A549 (cell line): ENCODE measurements around the gene APC. TPM values are rescaled to one million over a fixed set of nuclear protein-coding genes. Genes with fewer than 3 reads are reported as not detected.

Experiments used
- ATAC-seq, 2 experiments: fragments of 200-7000 bp in 1 of 2; fragments of >200 bp in 1 of 2; cut with Nextera tagmentation in 1 of 2; cut with Tn5 transposase in 1 of 2; 3 replicates each; pipeline versions ENCODE4 v1.8.0 to v1.9.1; 2018 to 2020; ENCODE audit warnings: mild to moderate bottlenecking in 1 of 2, moderate library complexity in 1 of 2
- CTCF ChIA-PET: fragments of 300-600 bp; sonication (Branson Sonifier 250); formaldehyde crosslinking; extraction: SDS; loops from one replicate; lab custom pipeline; 2021; ENCODE audit warnings: antibody characterized with exemption, inconsistent platforms; lab: Yijun Ruan, JAX
- POLR2A ChIA-PET: fragments of 350-600 bp; formaldehyde crosslinking; extraction: SDS; loops from one replicate; lab custom pipeline; 2021; ENCODE audit warnings: antibody characterized with exemption, inconsistent platforms; lab: Yijun Ruan, JAX
- DNase-seq, 2 experiments: peaks; one replicate each; pipeline versions ENCODE4 v3.0.0 to v3.0.0-alpha.2; 2011 to 2016; ENCODE audit warnings: low read depth in 1 of 2, low spot score in 1 of 2
- FAIRE-seq: peaks from 2 replicates; lab custom pipeline; 2011; peaks lifted over from hg19 to GRCh38; lab: Jason Lieb, UNC
- H3K27ac ChIP-seq, 2 experiments: fragments of >200 bp; sonication (Bioruptor Twin); formaldehyde crosslinking; 3 replicates each; pipeline ENCODE4 v1.5.1; 2016 to 2017
- H3K4me1 ChIP-seq: fragments of >200 bp; sonication (Bioruptor Twin); formaldehyde crosslinking; 3 replicates; pipeline ENCODE4 v1.6.1; 2016
- H3K4me2 ChIP-seq: fragments of >200 bp; sonication (Bioruptor Twin); formaldehyde crosslinking; 3 replicates; pipeline ENCODE4 v1.6.1; 2016
- H3K4me3 ChIP-seq: fragments of >200 bp; sonication (Bioruptor Twin); formaldehyde crosslinking; 3 replicates; pipeline ENCODE4 v1.5.1; 2016
- H3K9me3 ChIP-seq: fragments of >200 bp; sonication (Bioruptor Twin); formaldehyde crosslinking; 3 replicates; pipeline ENCODE4 v1.6.1; 2016
- BCL3 ChIP-seq: fragments of >200 bp; sonication (Bioruptor Twin); formaldehyde crosslinking; IDR thresholded peaks from 3 replicates; pipeline ENCODE4 v1.6.1; 2016
- BHLHE40 ChIP-seq: IDR thresholded peaks from 2 replicates; pipeline ENCODE4 v1.6.1; 2012; ENCODE audit warnings: low read depth, low read length, inconsistent platforms
- CBX2 ChIP-seq: fragments of 200-600 bp; sonication (generic); IDR thresholded peaks from 2 replicates; pipeline ENCODE4 v1.6.1; 2016; ENCODE audit warnings: low read depth, mild to moderate bottlenecking, borderline replicate concordance
- CEBPB ChIP-seq, 2 experiments: fragments of >200 bp in 1 of 2; sonication (Bioruptor Twin) in 1 of 2; formaldehyde crosslinking in 1 of 2; IDR thresholded peaks; 2 replicates each; pipeline ENCODE4 v1.6.1; 2012 to 2016
- CHD2 ChIP-seq: fragments of 150-350 bp; IDR thresholded peaks from 2 replicates; pipeline ENCODE4 v1.6.1; 2014; ENCODE audit warnings: low read length; ENCODE audit not compliant: partially characterized antibody
- CHD4 ChIP-seq: fragments of 200-600 bp; sonication (generic); IDR thresholded peaks from 2 replicates; pipeline ENCODE4 v1.6.1; 2016; ENCODE audit warnings: antibody characterized with exemption, mild to moderate bottlenecking, borderline replicate concordance
- CTCF ChIP-seq: fragments of >200 bp; sonication (Bioruptor Twin); formaldehyde crosslinking; IDR thresholded peaks from 3 replicates; pipeline ENCODE4 v1.5.1; 2016
- ESRRA ChIP-seq: fragments of 150-350 bp; IDR thresholded peaks from 2 replicates; pipeline ENCODE4 v1.6.1; 2014; ENCODE audit warnings: mild to moderate bottlenecking, low read length, borderline replicate concordance
- FOSB ChIP-seq: fragments of 250-450 bp; sonication (Bioruptor Pico); IDR thresholded peaks from 2 replicates; pipeline ENCODE4 v1.5.0; 2020; ENCODE audit warnings: mild to moderate bottlenecking, moderate library complexity
- HMGXB4 ChIP-seq: fragments of 250-450 bp; sonication (Bioruptor Pico); IDR thresholded peaks from 2 replicates; pipeline ENCODE4 v1.5.0; 2021; ENCODE audit warnings: mild to moderate bottlenecking, moderate library complexity, borderline replicate concordance
- HOXB5 ChIP-seq: fragments of 250-450 bp; sonication (Bioruptor Pico); IDR thresholded peaks from 2 replicates; pipeline ENCODE4 v1.5.0; 2020; ENCODE audit warnings: mild to moderate bottlenecking, moderate library complexity
- JUN ChIP-seq, 2 experiments: fragments of >200 bp; sonication (Bioruptor Twin); formaldehyde crosslinking; IDR thresholded peaks; 2 replicates in 1 of 2; 3 replicates in 1 of 2; pipeline ENCODE4 v1.6.1; 2016 to 2017
- KDM5A ChIP-seq: fragments of 200-600 bp; sonication (generic); IDR thresholded peaks from 2 replicates; pipeline ENCODE4 v1.6.1; 2016; ENCODE audit warnings: antibody characterized with exemption, mild to moderate bottlenecking
- NFE2L2 ChIP-seq: fragments of 150-350 bp; conservative IDR thresholded peaks from 2 replicates; pipeline ENCODE4 v1.6.1; 2014; ENCODE audit warnings: low read length
- PBX3 ChIP-seq: IDR thresholded peaks from 2 replicates; pipeline ENCODE4 v1.6.1; 2012
- POLR2AphosphoS2 ChIP-seq: conservative IDR thresholded peaks from 2 replicates; pipeline ENCODE4 v1.6.1; 2012; ENCODE audit warnings: low read length, improper control_type of control experiment, inconsistent platforms
- SREBF2 ChIP-seq: fragments of 450-650 bp; IDR thresholded peaks from 2 replicates; pipeline ENCODE4 v1.6.1; 2014; ENCODE audit warnings: mild to moderate bottlenecking, moderate library complexity
- USF2 ChIP-seq: fragments of 450-650 bp; IDR thresholded peaks from 2 replicates; pipeline ENCODE4 v1.6.1; 2014; ENCODE audit warnings: antibody characterized with exemption
- ZFP36 ChIP-seq: fragments of 450-650 bp; IDR thresholded peaks from 2 replicates; pipeline ENCODE4 v1.6.1; 2014; ENCODE audit warnings: borderline replicate concordance; ENCODE audit not compliant: partially characterized antibody
- WGBS: methylation state at CpG from one replicate; pipeline ENCODE4 v1.1.6; 2017; ENCODE audit errors: missing lambda C conversion rate; 5-methylcytosine and 5-hydroxymethylcytosine counted together
- polyA plus RNA-seq, 4 experiments: library from polyadenylated mRNA; depleted of rRNA in 3 of 4; stranded (reverse); fragments of >200 nt; fragmentation: RNase III in 1 of 4; extraction: RNeasy Plus Mini Kit Qiagen cat#74134 plus additional on column Dnase treatment in 1 of 4; gene quantifications; 2 replicates in 3 of 4; 3 replicates in 1 of 4; pipeline ENCODE4 v1.2.3, GENCODE V29; 2011 to 2017

The APC gene
- polyA plus RNA-seq, 2 of the 4 experiments (the other 2 are of a cell fraction): 10.6 to 21.2 TPM

GRCh38 chr5:112694853-112695709, 42.6 kb upstream of the APC start:
- Histone ChIP-seq H3K4me3 (no peak overlapping the region), H3K4me2 (no peak overlapping the region), H3K9me3 (no peaks in the 10 kb centered on the region), H3K27ac (no peak overlapping the region), H3K4me1 (no peaks in the 10 kb centered on the region)
- WGBS: 28% methylated on average over 3 of the region's 3 CpGs
- DNase-seq: no peak
- FAIRE-seq: no peak
- ATAC-seq: no peak
- TF ChIP-seq CEBPB (IDR thresholded peaks at IDR 0.05) (0 out of 4 replicates have a peak, but pooled peaks of 1 of the 2 experiments have one; percentile 9), JUN (IDR thresholded peaks at IDR 0.05) (no peak)
- TF ChIP-seq, all 56 proteins: peak for 1
- ChIA-PET CTCF (interaction anchor here (1.4 to 2.3 kb wide), 2 partner anchors 13 to 63 kb away, joined by 7 to 8 read pairs; no protein-coding TSS in a partner anchor), POLR2A (no interaction called here)

GRCh38 chr5:112696786-112697185, 40.9 kb upstream of the APC start:
- Histone ChIP-seq H3K9me3 (no peaks in the 10 kb centered on the region), H3K4me2 (no peak overlapping the region), H3K4me3 (no peak overlapping the region), H3K27ac (no peak overlapping the region), H3K4me1 (no peaks in the 10 kb centered on the region)
- FAIRE-seq: no peak
- POLR2A ChIA-PET: no interaction called here
- CTCF ChIA-PET: interaction anchor here (1.3 kb wide), 1 partner anchor 61 kb away, joined by 4 read pairs; no protein-coding TSS in a partner anchor
- 43% methylated on average over 5 of the region's 5 CpGs for WGBS
- no peak for TF ChIP-seq FOSB (CRISPR knock-in tag)
- TF ChIP-seq ZFP36: no peak
- no peak for TF ChIP-seq CHD2
- TF ChIP-seq CTCF: no peak
- no peak for TF ChIP-seq PBX3
- TF ChIP-seq NFE2L2: no peak
- TF ChIP-seq USF2: no peak
- no peak for TF ChIP-seq KDM5A
- no peak for TF ChIP-seq ESRRA
- no peak for TF ChIP-seq BCL3
- no peak for TF ChIP-seq CHD4
- no peak for TF ChIP-seq POLR2AphosphoS2
- no peak for TF ChIP-seq BHLHE40
- no peak for TF ChIP-seq JUN (IDR thresholded peaks at IDR 0.05)
- TF ChIP-seq CBX2: no peak
- no peak for TF ChIP-seq SREBF2
- no peak for TF ChIP-seq HOXB5 (CRISPR knock-in tag)
- TF ChIP-seq HMGXB4 (CRISPR knock-in tag): no peak
- no peak for ATAC-seq
- DNase-seq: no peak
